Endothelial cell of umbilical vein (primary cell): ENCODE data around the gene GTF2F1. TPM values are rescaled to one million over a fixed set of nuclear protein-coding genes. Genes with fewer than 3 reads are reported as not detected.

Experiments
- BruUV-seq: library from RNA; stranded (reverse); fragments of 400-500 nt; replicated peaks from 2 replicates; lab custom pipeline; 2021; lab: Mats Ljungman, UMichigan
- CTCF ChIA-PET: fragments of 300-600, 350-600 bp; sonication (Branson Sonifier 250); formaldehyde crosslinking; loops from one replicate; lab custom pipeline; 2021; ENCODE audit warnings: antibody characterized with exemption, inconsistent platforms; lab: Charles Lee
- POLR2A ChIA-PET: fragments of 300-600, 350-600 bp; sonication (Branson Sonifier 250); formaldehyde crosslinking; loops from one replicate; lab custom pipeline; 2021; ENCODE audit warnings: antibody characterized with exemption, inconsistent platforms; lab: Charles Lee
- DNase-seq: peaks from one replicate; pipeline ENCODE4 v3.0.0-alpha.2; 2011; ENCODE audit warnings: low read depth, low spot score
- FAIRE-seq: peaks from 2 replicates; lab custom pipeline; 2011; peaks lifted over from hg19 to GRCh38; lab: Jason Lieb, UNC
- H2AFZ ChIP-seq: 2 replicates; pipeline ENCODE4 v1.6.0; 2012; ENCODE audit warnings: low read depth, low read length, control low read depth, inconsistent platforms
- H3K27ac ChIP-seq: 2 replicates; pipeline ENCODE4 v1.5.1; 2011; ENCODE audit warnings: low read depth, mild to moderate bottlenecking, control low read depth, low read length, moderate library complexity; ENCODE audit not compliant: insufficient read depth
- H3K27me3 ChIP-seq, 2 experiments: 2 replicates each; pipeline versions ENCODE4 v1.6.0 to v1.6.1; 2011; ENCODE audit warnings: low read length in 2 of 2, mixed read lengths in 1 of 2; ENCODE audit not compliant: control insufficient read depth in 2 of 2, insufficient read depth in 2 of 2
- H3K36me3 ChIP-seq, 2 experiments: 2 replicates in 1 of 2; 3 replicates in 1 of 2; pipeline ENCODE4 v1.5.1; 2011; ENCODE audit warnings: low read length in 2 of 2, mild to moderate bottlenecking in 1 of 2, moderate library complexity in 1 of 2; ENCODE audit not compliant: control insufficient read depth in 2 of 2, insufficient read depth in 2 of 2; ENCODE audit errors: extremely low read depth in 1 of 2
- H3K4me1 ChIP-seq: 3 replicates; pipeline ENCODE4 v1.5.1; 2011; ENCODE audit warnings: mild to moderate bottlenecking, low read length; ENCODE audit not compliant: control insufficient read depth, insufficient read depth; ENCODE audit errors: extremely low read depth
- H3K4me2 ChIP-seq: 2 replicates; pipeline ENCODE4 v1.6.1; 2011; ENCODE audit warnings: low read length, control low read depth, mixed read lengths; ENCODE audit not compliant: insufficient read depth
- H3K4me3 ChIP-seq, 3 experiments: fragments of 200-600 bp in 1 of 3; sonication (generic), shearing (Covaris generic) in 1 of 3; replicated peaks in 1 of 3; 2 replicates each; pipeline ENCODE4 v1.5.1; 2011 to 2016; ENCODE audit warnings: control low read depth in 3 of 3, low read length in 3 of 3, mild to moderate bottlenecking in 2 of 3, inconsistent platforms in 1 of 3, low read depth in 1 of 3, moderate library complexity in 1 of 3; ENCODE audit not compliant: insufficient read depth in 1 of 3
- H3K79me2 ChIP-seq: 2 replicates; pipeline ENCODE4 v1.6.0; 2012; ENCODE audit warnings: low read length, inconsistent platforms; ENCODE audit not compliant: control insufficient read depth, insufficient read depth
- H3K9ac ChIP-seq: replicated peaks from 2 replicates; pipeline ENCODE3; 2011; ENCODE audit warnings: low read length, control low read depth; ENCODE audit not compliant: insufficient read depth; ENCODE audit errors: extremely low read depth
- H3K9me1 ChIP-seq: replicated peaks from 3 replicates; pipeline ENCODE4 v1.6.0; 2011; ENCODE audit warnings: mild to moderate bottlenecking, low read length; ENCODE audit not compliant: control insufficient read depth, insufficient read depth; ENCODE audit errors: extremely low read depth
- H3K9me3 ChIP-seq: replicated peaks from 2 replicates; pipeline ENCODE4 v1.5.1; 2012; ENCODE audit warnings: low read length, inconsistent platforms; ENCODE audit not compliant: control insufficient read depth, insufficient read depth
- H4K20me1 ChIP-seq: replicated peaks from 2 replicates; pipeline ENCODE3; 2011; ENCODE audit warnings: mild to moderate bottlenecking, low read length; ENCODE audit not compliant: control insufficient read depth, insufficient read depth; ENCODE audit errors: extremely low read depth
- CTCF ChIP-seq, 2 donors: IDR thresholded peaks; 1 replicate in 1 of 2; 2 replicates in 1 of 2; pipeline ENCODE4 v1.5.1; 2011; ENCODE audit warnings: low read length in 2 of 2, mild to moderate bottlenecking in 2 of 2, moderate library complexity in 2 of 2, control low read depth in 1 of 2, inconsistent platforms in 1 of 2, low read depth in 1 of 2; ENCODE audit not compliant: insufficient read depth in 1 of 2; ENCODE audit errors: extremely low read depth in 1 of 2
- EZH2 ChIP-seq: IDR thresholded peaks from 2 replicates; pipeline ENCODE4 v1.6.1; 2012; ENCODE audit warnings: borderline replicate concordance, low read depth, mild to moderate bottlenecking, moderate library complexity, low read length, inconsistent platforms; ENCODE audit not compliant: severe bottlenecking
- FOS ChIP-seq: IDR thresholded peaks from 2 replicates; pipeline ENCODE4 v1.6.1; 2011; ENCODE audit warnings: mild to moderate bottlenecking, low read length, moderate library complexity, borderline replicate concordance; ENCODE audit not compliant: insufficient read depth
- GATA2 ChIP-seq: IDR thresholded peaks from 2 replicates; pipeline ENCODE4 v1.7.0; 2011; ENCODE audit warnings: low read depth, mild to moderate bottlenecking, moderate library complexity, mixed read lengths, low read length; ENCODE audit not compliant: insufficient read length, insufficient read depth
- JUN ChIP-seq: IDR thresholded peaks from 2 replicates; pipeline ENCODE4 v1.6.1; 2011; ENCODE audit warnings: borderline replicate concordance, low read depth; ENCODE audit not compliant: insufficient read length, insufficient read depth
- MAX ChIP-seq: IDR thresholded peaks from 2 replicates; pipeline ENCODE4 v1.6.1; 2011; ENCODE audit not compliant: insufficient read depth, insufficient read length
- MYC ChIP-seq: IDR thresholded peaks from one replicate; pipeline ENCODE4 v1.6.1; 2011; ENCODE audit warnings: mild to moderate bottlenecking, low read depth, low read length
- POLR2A ChIP-seq: IDR thresholded peaks from 2 replicates; pipeline ENCODE4 v1.6.1; 2012; ENCODE audit warnings: low read depth, mild to moderate bottlenecking, control low read depth, low read length
- POLR2AphosphoS5 ChIP-seq: IDR thresholded peaks from 2 replicates; pipeline ENCODE4 v1.6.1; 2012; ENCODE audit warnings: low read depth, mild to moderate bottlenecking, control low read depth, low read length, moderate library complexity; ENCODE audit not compliant: insufficient read depth
- dilution Hi-C: fragments of 300-500 bp; cut with MboI; formaldehyde crosslinking; loops from one replicate; pipeline ENCODE4 v1.15.0; 2019; ENCODE audit warnings: low sequenced_read_pairs; ENCODE audit not compliant: extremely low pct_ligation_motif_present
- intact Hi-C: fragments of 100-400 bp; cut with micrococcal nuclease; formaldehyde crosslinking; loops from one replicate; pipeline ENCODE4 v1.10.0; 2022
- polyA plus RNA-seq, 4 experiments: library from polyadenylated mRNA; depleted of rRNA in 3 of 4; stranded (reverse) in 3 of 4; unstranded in 1 of 4; fragments of >200 nt; gene quantifications; 2 replicates each; pipeline versions ENCODE4 v1.2.1 to v1.2.3, GENCODE V29; 2011 to 2012; ENCODE audit warnings: missing spikeins in 1 of 4
- total RNA-seq: library from RNA; stranded (reverse); gene quantifications from 2 replicates; pipeline ENCODE4 v1.2.3, GENCODE V29; 2021

Gene GTF2F1
- total and polyA plus RNA-seq, 2 donors (not counting 3 experiments of a cell fraction or from before 2014, with no cell fraction given) = 44.8 to 56.4 TPM

DNA sequence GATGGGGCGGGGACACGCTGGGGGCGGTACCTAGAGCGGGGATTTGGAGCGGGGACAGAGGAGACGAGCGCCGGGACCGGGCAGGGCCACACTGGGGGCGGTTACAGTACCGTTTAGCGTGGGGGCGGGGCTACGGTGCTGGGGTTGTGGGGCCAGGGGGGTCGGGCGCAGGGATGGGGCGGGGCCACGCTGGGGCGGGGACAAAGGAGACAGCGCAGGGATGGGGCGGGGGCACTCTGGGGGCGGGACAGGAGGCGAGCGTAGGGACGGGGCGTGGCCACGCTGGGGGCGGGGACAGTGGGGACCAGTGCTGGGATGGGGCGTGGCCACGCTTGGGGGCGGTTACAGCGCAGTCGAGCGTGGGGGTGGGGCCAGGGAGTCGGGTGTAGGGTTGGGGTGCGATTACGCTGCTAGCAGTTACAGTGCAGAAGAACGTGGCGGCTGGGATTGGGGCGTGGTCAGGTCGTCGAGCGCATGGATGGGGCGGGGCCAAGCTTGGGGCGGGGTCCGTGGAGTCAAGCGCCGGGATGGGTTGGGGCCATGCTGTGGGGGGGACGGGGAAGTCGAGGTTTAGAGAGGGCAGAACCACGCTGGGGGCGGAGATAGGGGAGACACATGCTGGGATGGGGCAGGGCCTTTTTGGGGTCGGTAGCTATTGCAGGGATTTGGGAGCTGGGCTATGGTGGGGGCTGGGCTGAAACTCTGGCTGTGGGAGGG is 19.7 kb downstream of the GTF2F1 start:
- Histone ChIP-seq H3K4me3 (peak overlapping the region; percentile 55 to 82 (median 73)), H3K9me3 (no peaks in the 10 kb centered on the region), H3K79me2 (no peaks in the 10 kb centered on the region), H2AFZ (peak overlapping the region; percentile 96), H3K4me1 (peaks cover 2% of the 10 kb centered on the region), H3K27me3 (no peaks in the 10 kb centered on the region), H3K9me1 (no peaks in the 10 kb centered on the region), H4K20me1 (no peaks in the 10 kb centered on the region), H3K36me3 (peaks cover 0 to 4% of the 10 kb centered on the region in 2 experiments), H3K9ac (peak overlapping the region; percentile 88), H3K4me2 (peak overlapping the region; percentile 40), H3K27ac (peak overlapping the region; percentile 84)
- intact Hi-C loops = loop anchor here (1.0 to 5.0 kb wide), 5 partner anchors 12 to 364 kb away; partner anchors contain the start of genes CLPP, GPR108, GTF2F1 and TRIP10
- POLR2A ChIA-PET = interaction anchor here (0.6 to 1.9 kb wide), 3 partner anchors 11 to 283 kb away, joined by 4 to 16 read pairs (median 6); partner anchors contain the start of genes CLPP and KHSRP
- dilution Hi-C loops = no loop called here
- CTCF ChIA-PET = interaction anchor here (1.0 to 1.3 kb wide), 6 partner anchors 12 to 173 kb away, joined by 3 to 8 read pairs (median 3); partner anchors contain the start of genes CLPP and KHSRP
- BruUV-seq = no TSS peak
- DNase-seq = peak; percentile 98
- FAIRE-seq = no peak
- TF ChIP-seq MAX = peak; percentile 56
- no peak for TF ChIP-seq POLR2A
- TF ChIP-seq JUN = no peak

GRCh38 chr19:6372594-6373095 is 20.3 kb downstream of the GTF2F1 start, which contains the start of gene ALKBH7:
TSS of gene ALKBH7 (plus strand) at chr19:6372794. CDS start at chr19:6372821, 27 bp downstream.
- intact Hi-C loops (loop anchor here (1.0 to 5.0 kb wide), 5 partner anchors 11 to 365 kb away; partner anchors contain the start of genes CLPP, GPR108, GTF2F1 and TRIP10), dilution Hi-C loops (no loop called here)
- H3K79me2 ChIP-seq = no peaks in the 10 kb centered on the region
- H3K9ac ChIP-seq = peak within 1 kb of the TSS; percentile 88
- H3K9me3 ChIP-seq = no peaks in the 10 kb centered on the region
- peak within 1 kb of the TSS; percentile 40 for H3K4me2 ChIP-seq
- peak within 1 kb of the TSS; percentile 84 for H3K27ac ChIP-seq
- peak; percentile 99 for DNase-seq
- peaks cover 0 to 8% of the 10 kb centered on the region in 2 experiments for H3K36me3 ChIP-seq
- H3K4me1 ChIP-seq = peaks cover 2% of the 10 kb centered on the region
- TF ChIP-seq FOS (no peak), POLR2AphosphoS5 (no peak), MAX (no peak), MYC (no peak), EZH2 (no peak), POLR2A (no peak), JUN (no peak), CTCF (IDR thresholded peaks at IDR 0.05; ENCODE audit: extremely low read depth in 1 of 2, insufficient read depth in 1 of 2, low read depth in 1 of 2, low read length in 2 of 2) (no peak), GATA2 (no peak)
- no peaks in the 10 kb centered on the region for H3K9me1 ChIP-seq
- no peaks in the 10 kb centered on the region for H4K20me1 ChIP-seq
- BruUV-seq = no TSS peak
- ChIA-PET POLR2A (interaction anchor here (0.6 to 1.9 kb wide), 3 partner anchors 11 to 282 kb away, joined by 4 to 16 read pairs (median 6); partner anchors contain the start of genes CLPP and KHSRP), CTCF (interaction anchor here (0.9 to 1.3 kb wide), 9 partner anchors 9 to 351 kb away, joined by 3 to 8 read pairs (median 3); partner anchors contain the start of genes CLPP and KHSRP)
- FAIRE-seq = peak; percentile 100
- H2AFZ ChIP-seq = peak within 1 kb of the TSS; percentile 96
- no peaks in the 10 kb centered on the region for H3K27me3 ChIP-seq
- peak within 1 kb of the TSS; percentile 55 to 82 (median 73) for H3K4me3 ChIP-seq
